ENCODE results near the gene NMT1.

DNA sequence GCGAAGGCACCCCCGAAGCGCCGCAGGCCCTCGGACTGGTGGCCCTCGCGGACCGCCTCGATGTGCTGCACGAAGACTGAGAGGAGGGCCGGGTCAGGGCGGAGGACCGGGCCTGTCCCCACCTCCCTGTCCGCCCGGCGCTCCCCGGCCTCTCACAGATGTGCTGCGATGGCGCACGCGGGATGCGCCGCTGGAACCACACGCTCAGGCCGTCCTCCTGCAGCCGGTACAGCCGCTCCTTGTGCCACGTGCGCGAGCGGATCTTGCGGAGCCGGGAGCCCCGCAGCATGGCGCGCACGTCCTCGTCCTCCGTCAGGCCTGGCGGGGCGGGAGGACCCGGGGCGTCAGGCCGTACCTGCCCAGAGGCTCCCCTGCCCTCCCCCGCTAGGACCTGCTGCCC, 59.9 kb downstream of the NMT1 start:
- no peak for TF ChIP-seq CTCF (IDR thresholded peaks at IDR 0.05 in 2 of 3, conservative IDR thresholded peaks at IDR 0.05 in 1 of 3; ENCODE audit: borderline replicate concordance in 1 of 3, insufficient read depth in 1 of 3, low read depth in 2 of 3, low read length in 2 of 3)
- TF ChIP-seq FOSL1 (IDR thresholded peaks at IDR 0.05; ENCODE audit: low read depth), result no peak
- no peak for TF ChIP-seq EZH2phosphoT487 (IDR thresholded peaks at IDR 0.05; ENCODE audit: borderline replicate concordance)
- no peak for TF ChIP-seq POLR2A (IDR thresholded peaks at IDR 0.05; ENCODE audit: borderline replicate concordance, extremely low read depth, insufficient read depth, insufficient read length)
- TF ChIP-seq ZNF274 (IDR thresholded peaks at IDR 0.05; ENCODE audit: low read depth, low read length), result no peak
- no peak for TF ChIP-seq POLR2AphosphoS5 (IDR thresholded peaks at IDR 0.05; ENCODE audit: low read depth, low read length)
- TF ChIP-seq EZH2 (IDR thresholded peaks at IDR 0.05), result no peak
- TF ChIP-seq JUND (IDR thresholded peaks at IDR 0.05), result no peak
- no peak for TF ChIP-seq ZFX (IDR thresholded peaks at IDR 0.05)
- no peak for TF ChIP-seq MAX (IDR thresholded peaks at IDR 0.05)
- TF ChIP-seq CBX3 (IDR thresholded peaks at IDR 0.05; ENCODE audit: low read depth), result no peak
- TF ChIP-seq REST (IDR thresholded peaks at IDR 0.05; ENCODE audit: low read depth), result no peak
- TF ChIP-seq EGR1 (IDR thresholded peaks at IDR 0.05; ENCODE audit: low read depth), result no peak
- TF ChIP-seq SRF (IDR thresholded peaks at IDR 0.05; ENCODE audit: low read depth), result no peak

All from HCT116 (cell line).